Measurements from ENCODE around the gene TNFSF10.

GRCh38 chr3:172524611-172525010 is 1.4 kb upstream of the TNFSF10 start:
- TF ChIP-seq CTCF (IDR thresholded peaks at IDR 0.05; ENCODE audit: low read depth, low read length): no peak
- TF ChIP-seq EZH2phosphoT487 (IDR thresholded peaks at IDR 0.05; ENCODE audit: low read depth): no peak
